Right renal cortex interstitium (tissue), 3 donors: ENCODE data around the gene TEPSIN. TPM values are rescaled to one million over a fixed set of nuclear protein-coding genes. Genes with fewer than 3 reads are reported as not detected.

Source experiments
- DNase-seq, 3 donors: peaks; one replicate each; pipeline ENCODE4 v3.0.0-alpha.2; 2013; ENCODE audit warnings: low read depth in 3 of 3, low spot score in 2 of 3
- polyA plus RNA-seq, 3 donors: library from polyadenylated mRNA; unstranded; fragments of 120-200 nt; gene quantifications; one replicate each; pipeline ENCODE4 v1.2.1, GENCODE V29; 2013; ENCODE audit not compliant: insufficient read length in 3 of 3

Gene TEPSIN, protein sequence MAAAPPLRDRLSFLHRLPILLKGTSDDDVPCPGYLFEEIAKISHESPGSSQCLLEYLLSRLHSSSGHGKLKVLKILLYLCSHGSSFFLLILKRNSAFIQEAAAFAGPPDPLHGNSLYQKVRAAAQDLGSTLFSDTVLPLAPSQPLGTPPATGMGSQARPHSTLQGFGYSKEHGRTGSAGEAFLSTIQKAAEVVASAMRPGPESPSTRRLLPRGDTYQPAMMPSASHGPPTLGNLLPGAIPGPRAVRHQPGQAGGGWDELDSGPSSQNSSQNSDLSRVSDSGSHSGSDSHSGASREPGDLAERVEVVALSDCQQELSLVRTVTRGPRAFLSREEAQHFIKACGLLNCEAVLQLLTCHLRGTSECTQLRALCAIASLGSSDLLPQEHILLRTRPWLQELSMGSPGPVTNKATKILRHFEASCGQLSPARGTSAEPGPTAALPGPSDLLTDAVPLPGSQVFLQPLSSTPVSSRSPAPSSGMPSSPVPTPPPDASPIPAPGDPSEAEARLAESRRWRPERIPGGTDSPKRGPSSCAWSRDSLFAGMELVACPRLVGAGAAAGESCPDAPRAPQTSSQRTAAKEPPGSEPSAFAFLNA
- 10 to 100 TPM; 10.5 to 12.9 (median 11.8) TPM for polyA plus RNA-seq

DNA sequence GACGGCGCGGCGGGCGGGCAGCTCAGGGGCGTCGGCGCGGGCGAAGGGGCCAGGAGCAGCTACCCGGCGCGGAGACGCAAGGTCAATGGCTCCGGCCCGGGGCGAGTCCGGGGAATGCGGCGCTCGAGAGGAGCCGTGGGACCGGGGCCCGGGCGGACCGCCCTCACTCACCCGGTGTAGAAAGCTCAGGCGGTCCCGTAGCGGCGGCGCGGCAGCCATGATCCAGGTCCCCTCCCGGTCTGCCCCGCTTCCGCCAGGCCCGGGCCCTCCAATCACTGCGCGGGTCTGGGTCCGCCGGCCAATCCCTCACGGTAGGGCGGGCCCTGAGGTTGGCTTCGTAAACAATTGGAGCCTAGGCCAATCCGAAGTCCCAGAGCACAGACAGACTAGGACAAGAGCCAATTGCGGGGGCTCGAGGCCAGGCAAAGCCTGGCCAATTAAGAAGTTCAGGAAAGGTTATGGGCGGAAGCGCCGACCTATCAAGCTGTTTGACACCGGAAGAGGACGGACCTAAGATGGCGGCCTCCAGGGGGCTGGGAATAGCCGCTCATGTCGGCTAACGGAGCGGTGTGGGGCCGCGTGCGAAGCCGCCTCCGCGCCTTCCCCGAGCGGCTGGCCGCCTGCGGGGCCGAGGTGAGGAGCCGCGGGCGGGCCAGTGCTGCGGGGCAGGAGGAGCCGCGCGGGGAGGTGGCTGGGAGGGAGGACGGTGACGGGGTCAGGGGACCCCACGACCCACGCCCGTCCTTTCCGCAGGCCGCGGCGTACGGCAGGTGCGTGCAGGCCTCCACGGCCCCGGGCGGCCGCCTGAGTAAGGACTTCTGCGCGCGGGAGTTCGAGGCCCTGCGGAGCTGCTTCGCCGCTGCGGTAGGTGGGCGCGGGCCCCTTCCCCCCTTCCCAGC, at the start of gene TEPSIN, which contains the start of gene NDUFAF8:
TEPSIN (minus strand) TSS at position 241 of the 899 bp plus-strand sequence; CDS start at position 219, 22 bp downstream.
NDUFAF8 (plus strand) TSS at position 504 of the 899 bp plus-strand sequence; CDS start at position 550, 46 bp downstream.
- peak; percentile 98 to 99 (median 99) for DNase-seq

DNA sequence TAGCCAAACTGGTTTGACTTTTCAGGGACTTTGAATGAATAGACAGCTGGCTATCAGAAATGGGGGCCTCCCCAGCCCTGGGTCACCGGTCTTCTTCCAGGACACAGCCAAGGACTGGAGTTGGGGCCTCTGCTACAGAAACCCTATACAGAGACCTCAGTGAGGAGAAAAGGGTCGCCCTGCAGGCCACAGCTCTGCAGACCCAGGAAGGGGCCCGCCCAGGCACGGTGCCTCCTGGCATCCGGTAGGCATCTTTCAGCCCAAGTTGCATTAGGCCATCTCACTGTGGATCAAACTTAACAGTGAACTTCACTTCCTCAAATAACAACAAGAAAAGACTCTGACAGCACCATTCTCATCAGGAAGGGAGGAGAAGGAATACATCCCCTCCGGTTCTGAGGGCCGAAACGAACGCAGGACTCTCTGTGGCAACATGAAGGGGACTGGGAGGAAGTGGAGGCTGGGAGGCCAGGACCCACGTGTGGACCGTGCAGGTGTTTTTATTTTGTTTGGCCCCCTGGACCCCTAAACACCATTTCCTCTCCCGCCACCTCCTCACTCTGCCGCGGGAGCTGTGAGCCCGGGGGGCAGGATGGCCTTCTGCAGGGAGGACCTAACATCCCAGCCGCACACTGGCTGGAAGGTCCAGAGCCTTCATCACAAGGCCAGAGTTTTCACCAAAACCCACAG, 49.0 kb upstream of the TEPSIN start:
- no peak for DNase-seq

DNA sequence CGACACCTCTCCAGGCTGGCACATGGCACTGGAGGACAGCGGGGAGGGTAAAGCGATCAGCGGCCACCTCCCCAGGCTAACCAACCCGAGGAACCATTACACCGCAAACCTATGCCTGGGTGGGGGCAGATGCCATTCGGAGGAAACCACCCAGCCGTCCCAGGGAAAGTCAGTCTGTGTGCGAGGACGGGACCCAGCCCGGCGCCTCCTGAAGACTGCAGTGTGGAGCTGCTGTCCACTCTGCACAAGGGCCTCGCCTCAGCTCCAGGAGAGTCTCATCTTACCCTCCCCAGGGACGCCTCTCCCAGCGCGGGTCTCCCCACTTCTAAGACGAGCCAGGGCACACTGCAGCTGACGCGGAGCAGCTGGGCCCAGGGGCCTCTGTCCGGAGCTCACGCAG, 48.3 kb upstream of the TEPSIN start:
- DNase-seq, result no peak

DNA sequence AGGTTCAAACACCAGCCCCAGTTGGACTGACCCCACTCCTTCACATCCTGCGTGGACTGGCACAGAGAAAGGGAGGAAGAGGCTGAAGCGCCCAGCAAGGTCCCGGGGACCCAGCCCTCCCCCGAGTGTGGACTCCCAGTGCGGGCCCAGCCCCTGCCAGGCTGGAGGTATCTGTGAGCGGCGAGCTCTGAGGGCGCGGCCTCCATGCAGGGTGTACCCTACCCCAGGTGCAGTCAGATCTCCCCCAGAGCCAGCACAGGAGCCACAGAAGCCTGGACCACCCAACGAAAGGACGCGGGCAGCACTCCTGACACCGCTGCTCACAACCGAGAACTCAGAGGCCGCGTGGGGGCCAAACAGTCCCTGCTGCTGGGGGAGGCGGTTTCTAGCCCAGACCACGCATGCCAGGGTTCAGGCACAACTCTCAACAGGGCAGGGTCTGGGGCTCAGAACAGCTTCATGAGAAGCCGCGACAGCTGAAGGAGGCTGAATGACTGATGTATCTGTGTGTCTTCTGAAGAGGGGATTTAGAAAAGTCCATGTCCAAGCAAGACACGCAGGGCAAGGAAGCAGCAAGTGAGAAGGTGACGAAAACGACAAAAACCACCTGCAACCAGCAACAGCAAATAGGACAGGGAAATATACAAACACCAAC, 47.8 kb upstream of the TEPSIN start:
- no peak for DNase-seq

DNA sequence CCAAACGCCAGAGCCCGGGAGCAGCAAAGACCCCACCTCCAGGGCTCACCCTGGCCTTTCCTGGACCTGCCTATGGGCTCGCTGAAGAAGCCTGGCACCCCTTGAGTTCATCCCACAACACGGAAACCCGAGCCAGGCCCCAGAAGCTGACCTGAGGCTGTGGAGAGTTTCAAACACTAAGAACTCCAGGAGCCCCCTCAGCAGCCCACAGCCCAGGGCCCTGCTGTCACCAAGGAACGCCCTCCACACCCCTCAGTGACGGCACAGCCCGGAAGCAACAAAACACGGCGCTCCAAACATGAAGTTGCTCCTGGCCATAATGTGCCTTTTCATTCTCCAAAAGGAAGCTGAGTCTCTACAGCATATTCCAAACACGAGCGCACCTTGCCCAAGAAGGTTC, 47.0 kb upstream of the TEPSIN start:
- DNase-seq, result no peak

DNA sequence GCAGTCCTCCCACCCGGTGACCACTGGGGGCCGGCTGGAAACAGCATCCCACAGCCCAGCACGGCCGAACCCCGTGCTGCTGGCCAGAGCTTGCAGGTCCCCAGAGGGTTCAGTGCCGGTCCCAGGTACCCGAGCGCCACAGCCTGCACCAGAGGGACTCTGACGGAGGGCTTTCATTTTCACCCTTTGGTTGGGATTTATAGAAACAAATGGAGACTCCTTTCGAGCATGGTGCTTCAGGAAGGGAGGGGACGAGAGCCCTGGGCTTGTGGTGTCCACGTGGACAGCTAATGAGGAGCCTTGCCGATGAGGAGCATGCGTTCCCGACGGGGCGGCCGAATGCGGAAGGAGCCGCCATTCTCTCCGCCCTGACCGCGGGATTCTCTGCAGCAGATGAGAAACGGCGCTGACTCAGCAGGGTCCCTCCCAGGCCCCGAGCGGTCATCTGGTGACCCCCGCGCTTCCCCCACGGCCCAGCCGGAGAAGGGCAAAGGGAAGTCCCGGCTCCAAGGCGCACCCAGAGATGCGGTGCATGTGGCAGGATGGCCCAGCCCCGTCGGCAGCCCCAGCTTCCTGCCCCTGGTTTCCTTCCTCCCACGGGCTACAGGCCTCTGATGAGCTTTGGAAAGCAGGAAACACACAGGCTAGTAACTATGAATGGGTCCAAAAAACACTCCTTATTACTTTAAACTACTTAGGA, 46.5 kb upstream of the TEPSIN start:
- no peak for DNase-seq

DNA sequence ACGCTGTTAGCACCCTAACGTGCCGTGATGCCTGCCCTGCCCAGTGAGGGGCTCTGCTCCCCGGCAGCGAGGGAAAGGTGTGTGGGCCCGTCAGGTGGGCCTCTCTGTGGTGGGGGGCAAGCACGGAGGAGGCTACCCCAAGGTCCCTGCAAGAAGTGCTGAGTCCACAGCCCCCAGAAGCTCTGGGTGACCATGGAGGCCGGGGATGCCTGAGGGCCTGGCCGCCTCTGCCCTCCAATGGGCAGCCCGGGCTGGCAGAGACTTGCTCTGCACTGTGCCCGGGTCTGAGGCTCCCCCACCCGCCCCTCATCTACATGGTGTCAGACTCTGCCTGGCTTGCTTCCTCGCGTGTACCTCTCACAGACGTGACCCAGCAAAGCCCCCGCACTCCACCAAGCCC, 44.0 kb upstream of the TEPSIN start:
- DNase-seq, result no peak

DNA sequence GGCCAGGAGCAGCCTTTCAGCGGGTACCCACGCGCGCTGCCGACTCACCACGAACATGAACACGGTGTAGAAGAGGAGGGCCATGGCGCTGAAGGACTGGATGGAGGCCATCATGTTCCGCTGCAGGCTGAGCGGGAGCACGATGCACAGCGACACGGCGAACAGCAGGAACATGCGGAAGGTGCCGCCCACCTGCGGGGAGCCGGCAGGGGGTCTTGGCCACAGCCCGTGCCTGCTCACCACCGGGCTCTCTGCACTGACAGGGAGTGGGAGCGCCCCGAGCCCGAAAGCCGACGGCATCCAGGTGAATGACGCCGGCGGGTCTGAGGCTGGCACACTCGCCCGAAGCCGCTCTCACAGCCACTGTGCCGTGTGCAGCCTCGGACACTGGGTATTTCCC, 43.3 kb upstream of the TEPSIN start:
- no peak for DNase-seq

DNA sequence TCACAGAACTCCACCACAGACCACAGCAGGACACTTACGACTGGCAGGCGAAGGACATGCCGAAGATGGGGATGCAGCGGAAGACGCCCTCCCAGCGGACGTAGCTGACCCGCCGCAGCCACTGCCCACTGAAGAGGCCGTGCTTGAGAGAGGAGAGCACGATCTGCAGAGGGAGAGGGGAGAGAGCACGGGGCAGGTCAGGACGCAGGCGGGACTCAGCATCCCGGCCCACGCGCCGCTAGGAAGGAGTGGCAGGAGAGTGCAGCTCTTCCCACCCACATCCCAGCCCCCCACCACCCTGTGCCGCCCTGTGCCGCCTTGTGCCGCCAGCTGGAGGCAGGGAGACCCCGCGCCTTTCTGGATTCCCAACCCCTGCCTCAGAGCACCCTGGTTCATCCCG, 41.7 kb upstream of the TEPSIN start:
- no peak for DNase-seq

DNA sequence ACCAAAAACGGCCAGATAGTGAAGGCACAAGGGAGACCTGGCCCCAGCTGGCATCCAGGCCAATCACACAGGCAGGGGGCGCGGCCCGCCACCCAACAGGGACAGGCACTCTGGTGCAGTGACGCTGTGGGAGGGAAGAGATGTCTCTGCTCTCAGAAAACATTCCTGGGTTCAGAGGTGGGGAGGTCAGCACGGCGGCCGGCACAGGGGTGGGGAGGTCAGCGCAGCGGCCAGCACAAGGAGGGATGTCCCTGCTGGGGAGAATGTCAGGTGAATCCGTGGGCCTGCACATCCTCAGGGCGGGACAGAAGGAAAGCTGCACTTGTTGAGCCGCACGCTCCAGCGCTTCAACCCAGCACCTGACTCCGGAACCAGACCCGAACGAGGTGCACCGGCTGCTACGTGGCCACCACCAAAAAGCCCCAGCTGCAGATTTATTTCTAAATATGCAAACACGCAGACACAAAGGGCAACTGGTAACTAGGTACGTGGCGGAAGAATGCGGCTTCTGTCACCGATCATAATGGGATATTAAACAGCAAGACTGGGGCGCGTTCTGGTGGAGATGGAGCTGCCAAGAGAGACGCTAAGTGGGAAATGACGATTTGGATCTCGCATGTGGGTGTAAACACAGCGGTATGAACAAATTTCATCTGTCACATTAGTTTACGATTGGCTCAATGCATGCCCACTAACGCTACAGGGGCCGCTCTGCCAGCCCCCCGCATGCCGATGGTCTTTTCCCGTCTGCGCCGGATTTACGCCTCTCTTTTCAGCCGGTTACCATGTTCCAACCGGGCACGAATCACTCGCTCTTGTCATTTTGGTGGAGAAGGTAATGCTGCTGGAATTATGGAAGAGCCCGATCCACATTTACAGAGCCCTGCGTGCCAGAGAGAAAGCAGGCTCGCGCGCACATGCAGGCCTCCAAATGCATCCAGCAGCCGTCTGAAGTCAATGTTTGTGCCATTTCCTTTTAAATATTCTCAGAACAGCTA, 40.7 kb upstream of the TEPSIN start:
- DNase-seq, result no peak

DNA sequence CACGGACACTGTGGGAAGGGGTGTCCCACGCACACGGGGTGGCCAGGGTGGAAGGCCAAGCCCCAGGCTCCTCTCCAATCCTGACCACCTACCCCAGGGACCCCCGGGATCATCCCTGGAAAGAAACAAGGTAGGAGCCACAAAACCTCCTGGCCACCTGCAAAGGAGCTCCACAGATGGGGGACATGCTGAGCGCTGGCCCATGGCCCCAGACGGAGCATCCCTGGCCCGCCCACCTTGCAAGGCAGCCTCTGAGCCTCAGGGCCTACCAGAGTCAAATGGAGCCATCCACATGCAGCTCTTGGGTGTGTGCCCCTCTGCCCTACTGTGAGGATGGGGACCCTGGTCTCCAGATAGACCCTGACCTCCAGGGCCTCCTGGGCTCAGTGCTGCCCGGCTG, 40.0 kb upstream of the TEPSIN start:
- no peak for DNase-seq

DNA sequence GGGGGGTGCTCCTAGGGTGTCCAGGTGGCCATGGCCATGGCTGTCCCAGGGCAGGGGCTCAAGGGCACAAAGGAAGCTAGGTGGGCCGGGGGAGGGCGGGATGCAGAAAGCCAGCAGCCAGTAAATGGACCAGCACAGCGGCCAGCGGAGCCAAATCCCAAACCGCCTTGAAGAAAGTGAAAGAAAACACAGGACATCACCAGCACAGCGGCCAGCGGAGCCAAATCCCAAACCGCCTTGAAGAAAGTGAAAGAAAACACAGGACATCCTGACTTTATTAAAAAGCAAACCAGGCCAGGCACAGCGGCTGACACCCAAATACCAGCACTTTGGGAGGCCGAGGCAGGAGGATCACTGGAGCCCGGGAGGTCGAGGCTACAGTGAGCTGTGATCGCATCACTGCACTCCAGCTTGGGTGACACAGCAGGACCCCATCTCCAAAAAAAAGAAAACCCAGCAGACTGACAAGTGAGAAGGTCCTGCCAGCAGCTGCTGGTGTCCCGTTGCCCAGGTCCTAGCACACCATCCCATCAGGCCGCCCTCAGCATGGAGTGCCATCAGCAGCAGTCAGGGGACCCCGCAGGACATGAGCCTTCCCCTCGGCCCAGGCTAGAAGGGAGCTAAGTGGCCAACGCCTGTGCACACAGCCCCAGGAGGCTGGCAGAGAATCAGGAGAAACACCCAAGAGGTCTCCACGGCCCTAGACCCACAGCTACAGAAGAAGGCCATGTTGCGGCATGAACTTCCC, 39.3 kb upstream of the TEPSIN start:
- no peak for DNase-seq

DNA sequence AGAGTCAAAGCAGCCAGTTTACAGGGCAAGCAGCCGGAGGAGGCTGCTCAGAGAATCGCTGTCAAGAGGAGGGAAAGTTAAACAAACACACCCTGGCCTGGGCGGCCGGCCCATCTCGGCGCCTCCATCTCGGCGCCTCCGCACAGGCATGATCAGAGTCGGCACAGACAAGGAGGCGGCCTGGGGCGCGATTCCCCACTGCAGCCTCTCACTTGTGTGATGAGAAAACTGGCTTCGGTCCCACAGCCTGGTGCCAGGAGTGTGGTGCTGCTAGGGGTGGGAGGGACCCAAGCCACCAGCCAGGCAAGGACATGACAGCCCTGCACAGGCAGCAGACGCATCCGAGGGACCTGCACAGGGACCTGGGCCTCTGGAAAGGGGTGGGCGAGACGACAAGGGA, 38.6 kb upstream of the TEPSIN start:
- no peak for DNase-seq

DNA sequence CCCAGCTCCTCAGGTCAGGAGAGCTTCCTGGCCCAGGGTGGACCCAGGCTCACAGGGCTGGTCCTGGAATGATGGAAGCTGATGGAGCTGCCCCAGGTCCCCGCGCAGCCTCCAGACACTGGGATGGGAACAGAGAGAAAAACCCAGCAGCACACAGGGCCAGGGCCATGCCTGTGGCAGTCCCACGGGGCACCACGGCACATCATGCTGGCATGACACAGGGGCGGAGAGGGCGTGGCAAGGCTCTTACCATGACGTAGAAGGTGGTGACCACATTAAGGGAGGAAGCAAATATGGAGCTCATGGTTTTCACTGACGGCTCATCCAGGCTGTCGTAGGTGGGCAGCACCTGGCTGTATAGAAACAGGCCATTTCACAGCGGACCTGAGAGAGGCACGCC, 37.9 kb upstream of the TEPSIN start:
- DNase-seq, result no peak

DNA sequence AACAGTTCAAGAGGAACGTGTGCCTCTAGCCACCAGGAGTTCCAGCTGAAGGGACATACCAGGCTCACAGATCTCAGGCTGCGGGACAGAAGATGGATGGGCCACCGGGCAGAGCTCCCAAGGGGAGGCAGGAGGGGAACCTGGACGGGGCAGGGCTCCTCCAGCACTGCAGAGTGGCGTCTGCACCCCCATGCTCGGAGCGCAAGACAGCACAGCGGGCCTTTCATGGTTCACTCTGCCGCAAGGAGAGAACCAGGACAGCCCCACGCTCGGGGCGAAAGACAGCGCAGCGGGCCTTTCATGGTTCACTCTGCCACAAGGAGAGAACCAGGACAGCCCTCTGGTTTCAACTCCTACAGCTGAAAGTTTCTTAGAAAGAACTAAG, 35.6 kb upstream of the TEPSIN start:
- no peak for DNase-seq

DNA sequence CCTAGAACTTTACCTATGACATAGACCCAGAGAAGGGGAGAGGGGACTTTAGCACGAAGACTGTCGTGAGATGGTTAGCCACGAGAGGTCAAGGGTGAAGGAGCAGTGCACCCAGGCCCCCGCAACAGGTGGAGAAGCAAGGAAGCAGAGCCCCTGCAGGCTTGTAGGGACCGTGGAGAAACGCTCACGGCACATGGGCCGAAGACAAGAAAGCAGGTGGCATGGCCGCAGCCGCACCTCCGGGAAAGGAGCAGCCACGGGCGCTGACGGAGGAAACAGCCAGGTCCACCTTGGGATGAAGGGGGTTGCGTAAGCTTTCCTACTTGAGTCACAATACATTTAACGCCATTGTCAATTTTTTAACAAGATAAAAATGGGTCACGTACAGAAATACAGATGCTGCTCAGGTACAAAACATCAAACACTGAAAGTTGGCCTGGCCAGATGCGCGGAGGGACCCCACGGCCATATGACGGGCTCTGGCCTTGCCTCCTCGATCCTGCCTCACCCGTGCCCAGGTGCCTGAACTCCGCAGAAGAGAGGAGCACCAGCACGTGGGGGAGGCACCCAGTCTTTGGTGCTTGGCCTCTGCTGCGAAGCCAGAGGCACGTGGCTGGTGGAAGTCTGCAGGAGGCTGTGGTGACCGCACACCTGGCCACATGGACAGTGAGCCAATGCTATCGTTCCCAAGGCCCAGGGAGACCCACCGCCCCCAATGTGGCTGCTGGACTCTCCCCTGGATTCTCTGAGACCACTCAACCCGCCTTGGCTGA, 35.0 kb upstream of the TEPSIN start:
- DNase-seq, result no peak

DNA sequence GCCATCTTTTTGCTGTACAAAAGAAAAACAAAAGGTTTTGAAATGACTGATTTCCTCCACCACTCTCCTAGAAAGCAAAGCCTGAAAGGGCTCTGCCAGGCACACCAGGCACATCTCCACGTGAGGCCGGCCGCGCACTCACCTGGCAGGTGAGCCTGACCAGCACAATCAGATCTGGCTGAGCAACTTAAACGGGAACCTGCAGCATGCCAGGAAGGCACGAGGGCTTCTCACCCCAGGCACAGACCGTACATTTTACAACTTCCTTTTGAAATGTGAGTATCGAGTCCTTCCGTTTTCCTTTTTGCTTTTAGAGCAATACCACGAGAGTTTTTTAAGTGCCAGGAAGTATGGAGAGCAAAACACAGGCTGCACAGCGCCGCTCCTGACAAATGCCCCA, 33.8 kb upstream of the TEPSIN start:
- DNase-seq, result no peak
